Measurements from ENCODE around the gene ZNF205. TPM values are rescaled to one million over a fixed set of nuclear protein-coding genes. Genes with fewer than 3 reads are reported as not detected.

The ZNF205 gene
- total RNA-seq, 1 experiment from 2014 or later = 17.0 TPM

DNA sequence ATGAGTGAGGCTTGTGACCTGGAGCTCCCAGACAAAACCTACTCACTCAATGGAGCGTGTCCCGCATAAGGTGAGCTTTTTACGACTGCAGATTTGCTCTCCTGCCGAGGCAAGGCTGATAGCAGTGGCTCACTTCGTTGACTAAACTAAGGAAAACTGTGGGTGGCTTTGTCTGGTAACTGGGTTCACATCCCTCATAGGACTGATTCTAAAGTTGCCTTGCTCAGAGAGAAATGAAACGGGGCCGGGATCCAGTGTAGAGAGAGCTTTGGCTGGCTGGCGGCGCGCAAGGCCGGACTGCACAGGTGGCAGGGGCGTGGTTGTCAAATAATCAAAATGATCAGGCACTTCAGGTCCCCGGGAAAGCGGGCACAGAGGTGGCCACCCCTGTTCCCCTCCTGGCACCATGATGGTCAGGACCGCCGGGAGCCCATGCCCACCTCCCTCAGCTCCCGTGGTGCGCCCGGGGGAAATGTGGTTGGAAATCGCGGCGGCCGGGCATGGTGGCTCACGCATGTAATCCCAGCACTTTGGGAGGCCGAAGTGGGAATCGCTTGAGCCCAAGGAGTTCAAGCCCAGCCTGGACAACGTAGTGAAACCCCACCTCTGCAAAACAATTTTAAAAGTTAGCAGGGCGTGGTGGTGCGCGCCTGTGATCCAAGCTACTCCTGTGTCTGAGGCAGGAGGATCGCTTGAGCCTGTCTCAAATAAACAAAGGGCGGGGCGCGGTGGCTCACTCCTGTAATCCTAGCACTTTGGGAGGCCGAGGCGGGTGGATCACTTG is 49.0 kb downstream of the ZNF205 start:
- POLR2A ChIA-PET = interaction anchor here (1.0 to 2.2 kb wide), 4 partner anchors 11 to 99 kb away, joined by 3 to 17 read pairs (median 4); partner anchors contain the start of gene OR1F1

More for the DNA sequence above, 49.0 kb downstream of the ZNF205 start:
- intact Hi-C loops (cut with micrococcal nuclease) = loop anchor here (1.0 kb wide), 1 partner anchor 33 kb away; no protein-coding TSS in a partner anchor
- no peak for TF ChIP-seq ZNF274 (IDR thresholded peaks at IDR 0.05; ENCODE audit: low read depth, low read length)
- no peak for TF ChIP-seq TCF7L2 (IDR thresholded peaks at IDR 0.05; ENCODE audit: borderline replicate concordance, extremely low read depth, insufficient read depth, insufficient read length)
- TF ChIP-seq ZFX (IDR thresholded peaks at IDR 0.05) = no peak
- TF ChIP-seq, protein P1, sequence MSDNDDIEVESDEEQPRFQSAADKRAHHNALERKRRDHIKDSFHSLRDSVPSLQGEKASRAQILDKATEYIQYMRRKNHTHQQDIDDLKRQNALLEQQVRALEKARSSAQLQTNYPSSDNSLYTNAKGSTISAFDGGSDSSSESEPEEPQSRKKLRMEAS (IDR thresholded peaks at IDR 0.05) = no peak
- TF ChIP-seq, protein P2, sequence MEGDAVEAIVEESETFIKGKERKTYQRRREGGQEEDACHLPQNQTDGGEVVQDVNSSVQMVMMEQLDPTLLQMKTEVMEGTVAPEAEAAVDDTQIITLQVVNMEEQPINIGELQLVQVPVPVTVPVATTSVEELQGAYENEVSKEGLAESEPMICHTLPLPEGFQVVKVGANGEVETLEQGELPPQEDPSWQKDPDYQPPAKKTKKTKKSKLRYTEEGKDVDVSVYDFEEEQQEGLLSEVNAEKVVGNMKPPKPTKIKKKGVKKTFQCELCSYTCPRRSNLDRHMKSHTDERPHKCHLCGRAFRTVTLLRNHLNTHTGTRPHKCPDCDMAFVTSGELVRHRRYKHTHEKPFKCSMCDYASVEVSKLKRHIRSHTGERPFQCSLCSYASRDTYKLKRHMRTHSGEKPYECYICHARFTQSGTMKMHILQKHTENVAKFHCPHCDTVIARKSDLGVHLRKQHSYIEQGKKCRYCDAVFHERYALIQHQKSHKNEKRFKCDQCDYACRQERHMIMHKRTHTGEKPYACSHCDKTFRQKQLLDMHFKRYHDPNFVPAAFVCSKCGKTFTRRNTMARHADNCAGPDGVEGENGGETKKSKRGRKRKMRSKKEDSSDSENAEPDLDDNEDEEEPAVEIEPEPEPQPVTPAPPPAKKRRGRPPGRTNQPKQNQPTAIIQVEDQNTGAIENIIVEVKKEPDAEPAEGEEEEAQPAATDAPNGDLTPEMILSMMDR (IDR thresholded peaks at IDR 0.05 in 2 of 3, conservative IDR thresholded peaks at IDR 0.05 in 1 of 3; ENCODE audit: borderline replicate concordance in 1 of 3, insufficient read depth in 1 of 3, low read depth in 2 of 3, low read length in 2 of 3) = no peak
- no peak for TF ChIP-seq JUND (IDR thresholded peaks at IDR 0.05)
- TF ChIP-seq, protein P3, sequence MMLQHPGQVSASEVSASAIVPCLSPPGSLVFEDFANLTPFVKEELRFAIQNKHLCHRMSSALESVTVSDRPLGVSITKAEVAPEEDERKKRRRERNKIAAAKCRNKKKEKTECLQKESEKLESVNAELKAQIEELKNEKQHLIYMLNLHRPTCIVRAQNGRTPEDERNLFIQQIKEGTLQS (IDR thresholded peaks at IDR 0.05) = no peak
- TF ChIP-seq CEBPB (IDR thresholded peaks at IDR 0.05; ENCODE audit: low read depth) = no peak
- no peak for TF ChIP-seq POLR2A (IDR thresholded peaks at IDR 0.05; ENCODE audit: borderline replicate concordance, extremely low read depth, insufficient read depth, insufficient read length)
- no peak for TF ChIP-seq SP1 (IDR thresholded peaks at IDR 0.05; ENCODE audit: low read depth)
- TF ChIP-seq SRF (IDR thresholded peaks at IDR 0.05; ENCODE audit: low read depth) = no peak
- no peak for TF ChIP-seq EZH2phosphoT487 (IDR thresholded peaks at IDR 0.05; ENCODE audit: borderline replicate concordance)
- TF ChIP-seq FOSL1 (IDR thresholded peaks at IDR 0.05; ENCODE audit: low read depth) = no peak
- Histone ChIP-seq H3K9me3 (ENCODE audit: control insufficient read depth in 1 of 2, insufficient read depth in 1 of 2, low read depth in 1 of 2, low read length in 2 of 2) (no peaks in the 10 kb centered on the region), H3K9ac (ENCODE audit: low read length) (peak overlapping the region; percentile 61), H3K4me1 (ENCODE audit: control insufficient read depth in 1 of 2, insufficient read depth in 2 of 2, low read length in 2 of 2) (peaks cover 15 to 70% of the 10 kb centered on the region in 2 experiments; a peak in 3 of 4 replicates), H4K20me1 (ENCODE audit: insufficient read depth) (no peaks in the 10 kb centered on the region), H3K27me3 (ENCODE audit: insufficient read depth, low read length) (no peaks in the 10 kb centered on the region), H3K36me3 (ENCODE audit: control insufficient read depth in 1 of 2, insufficient read depth in 2 of 2, low read length in 2 of 2) (no peaks in the 10 kb centered on the region), H3K4me2 (ENCODE audit: low read length) (peak overlapping the region; percentile 66), H3K79me2 (ENCODE audit: insufficient read depth, low read length) (no peaks in the 10 kb centered on the region), H3K9me2 (ENCODE audit: insufficient read depth) (no peaks in the 10 kb centered on the region), H2AFZ (ENCODE audit: low read depth, low read length, poor library complexity, severe bottlenecking) (peak overlapping the region; percentile 3), H3K4me3 (replicated peaks in 1 of 2; ENCODE audit: low read depth in 1 of 2, low read length in 2 of 2) (peak overlapping the region; percentile 34 to 54), H3K27ac (ENCODE audit: low read depth, low read length) (peak overlapping the region; percentile 66)
- ChIA-PET RAD21 (ENCODE audit: low non-redundant PET in 1 of 2, low total read pairs in 2 of 2, uncharacterized antibody in 2 of 2, unreplicated experiment in 2 of 2) (interaction anchor here in 1 of 2 experiments (0.7 kb wide), 1 partner anchor 34 kb away, joined by 3 read pairs; no protein-coding TSS in a partner anchor), CTCF (interaction anchor here (0.7 to 3.6 kb wide), 6 partner anchors 10 to 34 kb away, joined by 3 to 21 read pairs (median 6); no protein-coding TSS in a partner anchor)
- ATAC-seq = no peak
- no peak for DNase-seq (ENCODE audit: low read depth, low spot score)
- BruUV-seq (replicated peaks) = TSS peak; percentile 37
